Measurements from ENCODE around the gene RAB8A. TPM values are rescaled to one million over a fixed set of nuclear protein-coding genes. Genes with fewer than 3 reads are reported as not detected.

RAB8A gene
- total and polyA plus RNA-seq, 10 donors: 31.5 to 104 (median 81.7) TPM

- TF ChIP-seq POLR2AphosphoS5 (IDR thresholded peaks at IDR 0.05): no peak
- no peak for TF ChIP-seq CTCF (IDR thresholded peaks at IDR 0.05 in 8 of 11, conservative IDR thresholded peaks at IDR 0.05 in 3 of 11)
- TF ChIP-seq POLR2A (IDR thresholded peaks at IDR 0.05): no peak
- H3K9me3 ChIP-seq: no peaks in the 10 kb centered on the region
- H3K27ac ChIP-seq: peak overlapping the region in 5 of 8 donors; percentile 31 to 94 (median 88)
- H3K4me3 ChIP-seq: no peak overlapping the region
- no peak for DNase-seq
- peaks cover 46 to 96% (median 91%) of the 10 kb centered on the region in 6 donors for H3K4me1 ChIP-seq
- no peaks in the 10 kb centered on the region for H3K27me3 ChIP-seq (replicated peaks in 1 of 7)
- intact Hi-C loops (cut with DNase I; ENCODE audit: low total_unique reads): loop anchor here (10.0 kb wide), 1 partner anchor 69 kb away; the partner anchor contains the start of gene FAM32A
- H3K36me3 ChIP-seq: peaks cover 0 to 77% (median 30%) of the 10 kb centered on the region in 6 donors
- WGBS, 5 donors: 85 to 93% (median 93%) methylated on average over 7 to 9 of the region's 9 CpGs
Observed at GRCh38 chr19:16115301-16116039, 3.8 kb downstream of the RAB8A start.

- WGBS, 5 donors: 45 to 60% (median 58%) methylated on average over 4 of the region's 4 CpGs
- DNase-seq: no peak
- peaks cover 46 to 94% (median 90%) of the 10 kb centered on the region in 6 donors for H3K4me1 ChIP-seq
- H3K27me3 ChIP-seq (replicated peaks in 1 of 7): no peaks in the 10 kb centered on the region
- peaks cover 0 to 83% (median 35%) of the 10 kb centered on the region in 6 donors for H3K36me3 ChIP-seq
- peak overlapping the region in 6 of 8 donors; percentile 2 to 94 (median 86) for H3K27ac ChIP-seq
- TF ChIP-seq POLR2A (IDR thresholded peaks at IDR 0.05) (no peak), CTCF (IDR thresholded peaks at IDR 0.05 in 8 of 11, conservative IDR thresholded peaks at IDR 0.05 in 3 of 11) (no peak), POLR2AphosphoS5 (IDR thresholded peaks at IDR 0.05) (no peak)
- H3K4me3 ChIP-seq: no peak overlapping the region
- intact Hi-C loops (cut with DNase I; ENCODE audit: low total_unique reads): loop anchor here (10.0 kb wide), 1 partner anchor 69 kb away; the partner anchor contains the start of gene FAM32A
- no peaks in the 10 kb centered on the region for H3K9me3 ChIP-seq
Observed at GRCh38 chr19:16116067-16116466, 4.4 kb downstream of the RAB8A start.

- peaks cover 6 to 98% (median 50%) of the 10 kb centered on the region in 6 donors for H3K36me3 ChIP-seq
- WGBS, 5 donors: 56 to 65% (median 61%) methylated on average over 11 of the region's 11 CpGs
- peak; percentile 84 for DNase-seq
- peak overlapping the region in 1 of 8 donors; percentile 51 for H3K4me3 ChIP-seq
- H3K27me3 ChIP-seq (replicated peaks in 1 of 7): no peaks in the 10 kb centered on the region
- H3K9me3 ChIP-seq: no peaks in the 10 kb centered on the region
- intact Hi-C loops (cut with DNase I; ENCODE audit: low total_unique reads): loop anchor here (10.0 kb wide), 1 partner anchor 67 kb away; the partner anchor contains the start of gene FAM32A
- TF ChIP-seq CTCF (IDR thresholded peaks at IDR 0.05 in 8 of 11, conservative IDR thresholded peaks at IDR 0.05 in 3 of 11) (peak in 3 of 11 experiments; percentile 14 to 23 (median 16)), POLR2A (IDR thresholded peaks at IDR 0.05) (no peak), POLR2AphosphoS5 (IDR thresholded peaks at IDR 0.05) (no peak)
- H3K4me1 ChIP-seq: peaks cover 42 to 91% (median 84%) of the 10 kb centered on the region in 6 donors
- H3K27ac ChIP-seq: peak overlapping the region; percentile 53 to 94 (median 83)
Observed at GRCh38 chr19:16117594-16118033, 5.9 kb downstream of the RAB8A start.
